ENCODE results near the gene NINJ2. TPM values are rescaled to one million over a fixed set of nuclear protein-coding genes. Genes with fewer than 3 reads are reported as not detected.
"Not testable (repeated sequence)": the region's sequence is repeated elsewhere in the genome, so short reads cannot be mapped to it uniquely, and the experiment has no call there.

Gene NINJ2
- total RNA-seq, 4 donors from 2014 or later = 0.97 to 5.4 (median 2.3) TPM; not detected in 1

GRCh38 chr12:701896-702539 lies 38.8 kb upstream of the NINJ2 start:
- DNase-seq = no peak
- H3K27ac ChIP-seq = no peak overlapping the region
- intact Hi-C loops (cut with DNase I; ENCODE audit: low total_unique reads) = no loop called here
- no peaks in the 10 kb centered on the region for H3K27me3 ChIP-seq
- H3K4me3 ChIP-seq = no peak overlapping the region
- no peak for TF ChIP-seq CTCF (IDR thresholded peaks at IDR 0.05)
- no peak for TF ChIP-seq POLR2A (IDR thresholded peaks at IDR 0.05)
- no peaks in the 10 kb centered on the region for H3K9me3 ChIP-seq
- H3K4me1 ChIP-seq = no peaks in the 10 kb centered on the region
- H3K36me3 ChIP-seq = no peaks in the 10 kb centered on the region

- intact Hi-C loops (cut with DNase I; ENCODE audit: low total_unique reads) = no loop called here
- Histone ChIP-seq H3K27me3 (no peaks in the 10 kb centered on the region), H3K4me1 (no peaks in the 10 kb centered on the region), H3K4me3 (no peak overlapping the region), H3K9me3 (no peaks in the 10 kb centered on the region), H3K36me3 (no peaks in the 10 kb centered on the region), H3K27ac (no peak overlapping the region)
- no peak for DNase-seq
- TF ChIP-seq POLR2A (IDR thresholded peaks at IDR 0.05) = no peak
- TF ChIP-seq CTCF (IDR thresholded peaks at IDR 0.05) = no peak
Observed at GRCh38 chr12:700016-700415, 36.8 kb upstream of the NINJ2 start.

- intact Hi-C loops (cut with DNase I; ENCODE audit: low total_unique reads); H3K4me1 ChIP-seq; H3K27me3 ChIP-seq; H3K27ac ChIP-seq; DNase-seq; H3K36me3 ChIP-seq; H3K9me3 ChIP-seq; H3K4me3 ChIP-seq: not testable (repeated sequence)
Observed at GRCh38 chr12:698222-698621, 35.0 kb upstream of the NINJ2 start.

GRCh38 chr12:697481-697880 lies 34.2 kb upstream of the NINJ2 start:
- no peaks in the 10 kb centered on the region for H3K36me3 ChIP-seq
- TF ChIP-seq CTCF (IDR thresholded peaks at IDR 0.05) = no peak
- no peak for TF ChIP-seq POLR2A (IDR thresholded peaks at IDR 0.05)
- H3K27ac ChIP-seq = no peak overlapping the region
- no peaks in the 10 kb centered on the region for H3K27me3 ChIP-seq
- intact Hi-C loops (cut with DNase I; ENCODE audit: low total_unique reads) = no loop called here
- H3K9me3 ChIP-seq = no peaks in the 10 kb centered on the region
- no peaks in the 10 kb centered on the region for H3K4me1 ChIP-seq
- DNase-seq = no peak
- no peak overlapping the region for H3K4me3 ChIP-seq

- DNase-seq = no peak
- no peaks in the 10 kb centered on the region for H3K9me3 ChIP-seq
- no peak for TF ChIP-seq POLR2A (IDR thresholded peaks at IDR 0.05)
- TF ChIP-seq CTCF (IDR thresholded peaks at IDR 0.05) = no peak
- H3K36me3 ChIP-seq = no peaks in the 10 kb centered on the region
- intact Hi-C loops (cut with DNase I; ENCODE audit: low total_unique reads) = no loop called here
- no peak overlapping the region for H3K27ac ChIP-seq
- H3K4me3 ChIP-seq = no peak overlapping the region
- no peaks in the 10 kb centered on the region for H3K27me3 ChIP-seq
- H3K4me1 ChIP-seq = no peaks in the 10 kb centered on the region
Observed at GRCh38 chr12:694734-695503, 31.7 kb upstream of the NINJ2 start.
